ENCODE measurements around the gene BAG5. TPM values are rescaled to one million over a fixed set of nuclear protein-coding genes. Genes with fewer than 3 reads are reported as not detected.

BAG5 gene
- total and polyA plus RNA-seq, 2 of the 8 experiments (the other 6 are each of a cell fraction or from before 2014, with no cell fraction given), result 7.4 to 29.5 TPM

- no peak for TF ChIP-seq CHD7 (IDR thresholded peaks at IDR 0.05; ENCODE audit: insufficient replicate concordance, low read length)
These were observed 6.5 kb upstream of the BAG5 start (continued) for GRCh38 chr14:103568952-103569351.

Measured in H1 (cell line).